ENCODE data around the gene DUSP10.
A peak's percentile ranks its signal among the peaks of the same experiment; 100 is the strongest.

Gene DUSP10

GRCh38 chr1:221741703-221742554 lies at the start of gene DUSP10:
DUSP10 (minus strand) TSS chr1:221742089; CDS start chr1:221739744, 2,345 bp downstream.
- peak; percentile 100 for DNase-seq

- no peak for DNase-seq
Measured at GRCh38 chr1:221788466-221788865, 46.6 kb upstream of the DUSP10 start.

- no peak for DNase-seq
Measured at GRCh38 chr1:221786647-221787046, 44.8 kb upstream of the DUSP10 start.

GRCh38 chr1:221783936-221784335 lies 42.0 kb upstream of the DUSP10 start:
- no peak for DNase-seq

GRCh38 chr1:221783437-221783836 lies 41.5 kb upstream of the DUSP10 start:
- DNase-seq, result no peak

GRCh38 chr1:221782970-221783369 lies 41.1 kb upstream of the DUSP10 start:
- DNase-seq, result no peak

- DNase-seq, result no peak
Measured at GRCh38 chr1:221782477-221782876, 40.6 kb upstream of the DUSP10 start.

- DNase-seq, result no peak
Measured at GRCh38 chr1:221781102-221781755, 39.3 kb upstream of the DUSP10 start.

- DNase-seq, result no peak
Measured at GRCh38 chr1:221780175-221780574, 38.3 kb upstream of the DUSP10 start.

GRCh38 chr1:221779771-221780170 lies 37.9 kb upstream of the DUSP10 start:
- no peak for DNase-seq

- no peak for DNase-seq
Measured at GRCh38 chr1:221778535-221779142, 36.8 kb upstream of the DUSP10 start.

- no peak for DNase-seq
Measured at GRCh38 chr1:221778125-221778524, 36.2 kb upstream of the DUSP10 start.

- DNase-seq, result no peak
Measured at GRCh38 chr1:221777431-221778072, 35.7 kb upstream of the DUSP10 start.

GRCh38 chr1:221776495-221777301 lies 34.8 kb upstream of the DUSP10 start:
- no peak for DNase-seq

GRCh38 chr1:221775206-221775605 lies 33.3 kb upstream of the DUSP10 start:
- no peak for DNase-seq

GRCh38 chr1:221774054-221774842 lies 32.4 kb upstream of the DUSP10 start:
- no peak for DNase-seq

GRCh38 chr1:221773383-221773782 lies 31.5 kb upstream of the DUSP10 start:
- DNase-seq, result no peak

- no peak for DNase-seq
Measured at GRCh38 chr1:221772117-221772516, 30.2 kb upstream of the DUSP10 start.

- DNase-seq, result no peak
Measured at GRCh38 chr1:221768444-221769066, 26.7 kb upstream of the DUSP10 start.

- no peak for DNase-seq
Measured at GRCh38 chr1:221766210-221766609, 24.3 kb upstream of the DUSP10 start.

- DNase-seq, result no peak
Measured at GRCh38 chr1:221765527-221765926, 23.6 kb upstream of the DUSP10 start.
